IPS-20b (cell line): ENCODE results near the gene NPLOC4.
"Not testable (repeated sequence)": the region's sequence is repeated elsewhere in the genome, so short reads cannot be mapped to it uniquely, and the experiment has no call there.

Experiments used
- H3K27ac ChIP-seq: one replicate; pipeline ENCODE4 v1.5.1; 2013; ENCODE audit warnings: low read length
- H3K27me3 ChIP-seq: 2 replicates; pipeline ENCODE4 v1.6.1; 2013; ENCODE audit warnings: mild to moderate bottlenecking, low read length, inconsistent platforms; ENCODE audit not compliant: insufficient read depth
- H3K36me3 ChIP-seq: 2 replicates; pipeline ENCODE4 v1.6.1; 2013; ENCODE audit warnings: low read depth, mild to moderate bottlenecking, inconsistent platforms, low read length, moderate library complexity; ENCODE audit not compliant: insufficient read depth
- H3K4me1 ChIP-seq: 2 replicates; pipeline ENCODE4 v1.6.1; 2013; ENCODE audit warnings: mild to moderate bottlenecking, control low read depth, inconsistent platforms, low read length, moderate library complexity; ENCODE audit not compliant: insufficient read depth
- H3K4me3 ChIP-seq: 2 replicates; pipeline ENCODE4 v1.5.1; 2013; ENCODE audit warnings: mild to moderate bottlenecking, low read length, inconsistent platforms
- H3K9ac ChIP-seq: 2 replicates; pipeline ENCODE4 v1.6.1; 2013; ENCODE audit warnings: low read depth, mild to moderate bottlenecking, inconsistent platforms, low read length, moderate library complexity
- H3K9me3 ChIP-seq: 2 replicates; pipeline ENCODE4 v1.6.1; 2013; ENCODE audit warnings: mild to moderate bottlenecking, low read depth, low read length, inconsistent platforms; ENCODE audit not compliant: insufficient read depth

The NPLOC4 gene

GRCh38 chr17:81675515-81676221, 38.8 kb upstream of the NPLOC4 start:
- H3K4me3 ChIP-seq, H3K9ac ChIP-seq, H3K27ac ChIP-seq: not testable (repeated sequence)

DNA sequence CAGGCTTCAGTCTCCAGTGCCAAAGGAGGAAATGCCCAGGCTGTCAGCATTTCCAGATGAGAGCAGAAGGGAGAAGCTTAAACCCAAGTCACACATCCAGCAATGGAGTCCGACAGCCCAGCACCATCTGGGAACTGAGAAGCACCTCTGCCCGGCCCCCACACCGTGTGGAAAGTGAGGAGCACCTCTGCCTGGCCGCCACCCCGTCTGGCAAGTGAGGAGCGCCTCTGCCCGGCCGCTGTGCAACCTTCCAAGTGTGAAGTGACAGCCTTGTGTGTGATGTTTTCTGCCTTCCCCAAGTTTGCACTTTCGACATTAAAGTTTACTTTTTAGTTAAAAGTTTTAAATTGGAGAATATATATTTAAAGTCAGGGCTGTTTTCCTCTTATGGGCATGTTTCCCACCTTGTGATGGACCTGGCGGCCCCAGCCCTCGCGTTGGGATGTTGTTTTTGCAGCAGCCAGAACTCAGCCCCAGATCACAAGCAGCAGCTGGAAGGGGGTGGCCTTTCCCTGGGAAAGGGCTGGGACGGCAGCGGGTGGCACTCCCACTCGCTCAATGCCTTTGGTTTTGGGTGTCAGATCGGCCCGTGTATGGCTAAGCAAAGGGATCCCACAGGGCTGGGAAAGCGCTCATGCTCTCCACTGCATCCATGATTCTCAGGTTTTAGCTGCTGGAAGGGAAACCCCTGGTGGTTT, 36.8 kb upstream of the NPLOC4 start:
- H3K4me3 ChIP-seq = no peak overlapping the region
- H3K4me1 ChIP-seq = no peaks in the 10 kb centered on the region
- no peak overlapping the region for H3K27ac ChIP-seq
- H3K9me3 ChIP-seq = no peaks in the 10 kb centered on the region
- H3K27me3 ChIP-seq = no peaks in the 10 kb centered on the region
- H3K36me3 ChIP-seq = peaks cover 64% of the 10 kb centered on the region
- H3K9ac ChIP-seq = no peak overlapping the region

More at GRCh38 chr17:81675515-81676221, 38.8 kb upstream of the NPLOC4 start:
- not testable (repeated sequence) for H3K27me3 ChIP-seq, H3K4me1 ChIP-seq, H3K9me3 ChIP-seq
- H3K36me3 ChIP-seq = peaks cover 44% of the 10 kb centered on the region

DNA sequence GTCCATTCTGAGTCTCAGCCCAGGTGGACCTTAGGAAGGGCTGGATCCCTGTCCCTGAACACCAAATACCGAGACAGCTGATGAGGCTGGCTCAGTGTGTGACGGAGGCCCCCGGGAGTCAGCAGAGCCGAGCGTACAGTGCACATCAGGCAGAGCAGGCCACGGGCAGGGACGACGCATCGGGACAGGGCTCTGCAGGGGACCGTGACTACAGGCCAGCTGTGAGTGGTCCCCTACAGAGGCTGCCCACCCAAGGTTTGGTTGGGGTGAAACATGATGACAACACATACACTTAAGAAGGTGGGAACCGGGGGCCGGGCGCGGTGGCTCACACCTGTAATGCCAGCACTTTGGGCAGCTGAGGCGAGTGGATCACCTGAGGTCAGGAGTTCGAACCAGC, 36.0 kb upstream of the NPLOC4 start:
- Histone ChIP-seq H3K36me3 (peaks cover 71% of the 10 kb centered on the region), H3K4me1 (no peaks in the 10 kb centered on the region)

GRCh38 chr17:81672504-81672903, 35.6 kb upstream of the NPLOC4 start:
- no peak overlapping the region for H3K4me3 ChIP-seq
- peaks cover 72% of the 10 kb centered on the region for H3K36me3 ChIP-seq
- no peaks in the 10 kb centered on the region for H3K27me3 ChIP-seq
- H3K4me1 ChIP-seq = no peaks in the 10 kb centered on the region
- no peaks in the 10 kb centered on the region for H3K9me3 ChIP-seq
- no peak overlapping the region for H3K27ac ChIP-seq
- H3K9ac ChIP-seq = no peak overlapping the region

More for the DNA sequence above, 36.0 kb upstream of the NPLOC4 start:
- H3K27me3 ChIP-seq = no peaks in the 10 kb centered on the region
- no peak overlapping the region for H3K4me3 ChIP-seq
- H3K9me3 ChIP-seq = no peaks in the 10 kb centered on the region
- H3K9ac ChIP-seq = no peak overlapping the region
- no peak overlapping the region for H3K27ac ChIP-seq

GRCh38 chr17:81667754-81668153, 30.8 kb upstream of the NPLOC4 start:
- H3K27me3 ChIP-seq = no peaks in the 10 kb centered on the region
- no peak overlapping the region for H3K27ac ChIP-seq
- H3K4me1 ChIP-seq = no peaks in the 10 kb centered on the region
- peak overlapping the region; percentile 96 for H3K4me3 ChIP-seq
- H3K9me3 ChIP-seq = no peaks in the 10 kb centered on the region
- H3K9ac ChIP-seq = no peak overlapping the region
- H3K36me3 ChIP-seq = peaks cover 53% of the 10 kb centered on the region

GRCh38 chr17:81666342-81667191, 29.7 kb upstream of the NPLOC4 start, which contains the start of the genes CCDC137 and OXLD1:
TSS of gene CCDC137 (plus strand) at chr17:81666737. CDS start at chr17:81666767, 30 bp downstream.
TSS of gene OXLD1 (minus strand) at chr17:81666605. CDS start at chr17:81666577, 28 bp downstream.
- Histone ChIP-seq H3K9ac (peak within 1 kb of the TSS; percentile 93), H3K36me3 (peaks cover 41% of the 10 kb centered on the region), H3K4me3 (peak within 1 kb of the TSS; percentile 96), H3K27ac (peak within 1 kb of the TSS; percentile 88), H3K27me3 (no peaks in the 10 kb centered on the region), H3K4me1 (no peaks in the 10 kb centered on the region), H3K9me3 (no peaks in the 10 kb centered on the region)

DNA sequence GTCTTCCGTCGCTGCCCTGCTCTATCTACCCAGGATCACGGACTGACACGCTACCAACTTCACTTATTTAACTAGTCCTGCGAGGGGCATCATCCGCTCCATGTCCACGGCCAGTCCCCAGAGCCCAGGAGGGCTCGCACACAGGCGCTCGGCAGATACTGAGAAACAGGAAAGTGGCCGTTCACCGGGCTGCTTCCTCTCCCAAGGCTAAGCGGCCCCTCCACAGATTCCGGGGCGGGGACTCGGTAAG, 29.1 kb upstream of the NPLOC4 start:
- H3K9me3 ChIP-seq = no peaks in the 10 kb centered on the region
- H3K27ac ChIP-seq = peak overlapping the region; percentile 30
- peak overlapping the region; percentile 93 for H3K9ac ChIP-seq
- H3K36me3 ChIP-seq = peaks cover 36% of the 10 kb centered on the region
- no peaks in the 10 kb centered on the region for H3K27me3 ChIP-seq
- H3K4me3 ChIP-seq = peak overlapping the region; percentile 96
- no peaks in the 10 kb centered on the region for H3K4me1 ChIP-seq

GRCh38 chr17:81665205-81666091, 28.5 kb upstream of the NPLOC4 start:
- Histone ChIP-seq H3K4me3 (peak overlapping the region; percentile 96), H3K4me1 (no peaks in the 10 kb centered on the region), H3K27me3 (no peaks in the 10 kb centered on the region), H3K36me3 (peaks cover 30% of the 10 kb centered on the region), H3K27ac (peak overlapping the region; percentile 30), H3K9me3 (no peaks in the 10 kb centered on the region), H3K9ac (peak overlapping the region; percentile 93)

GRCh38 chr17:81664051-81664470, 27.1 kb upstream of the NPLOC4 start:
- Histone ChIP-seq H3K27ac (no peak overlapping the region), H3K4me1 (no peaks in the 10 kb centered on the region), H3K9me3 (no peaks in the 10 kb centered on the region), H3K4me3 (no peak overlapping the region), H3K36me3 (peaks cover 16% of the 10 kb centered on the region), H3K27me3 (no peaks in the 10 kb centered on the region), H3K9ac (no peak overlapping the region)

DNA sequence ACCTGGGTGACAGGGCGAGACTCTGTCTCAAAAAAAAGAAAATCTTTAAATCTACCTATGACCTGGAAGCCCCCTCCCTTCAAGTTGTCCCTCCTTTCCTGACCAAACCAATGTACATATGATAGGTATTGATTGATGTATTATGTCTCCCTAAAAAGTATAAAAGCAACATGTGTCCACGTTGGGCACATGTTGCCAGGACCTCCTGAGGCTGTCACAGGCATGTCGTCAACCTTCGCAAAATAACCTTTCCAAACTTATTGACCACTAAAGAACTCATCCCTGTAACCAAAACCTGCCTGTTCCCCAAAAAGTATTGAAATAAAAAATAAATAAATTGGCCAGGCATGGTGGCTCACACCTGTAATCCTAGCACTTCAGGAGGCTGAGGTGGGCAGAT, 25.1 kb upstream of the NPLOC4 start:
- no peaks in the 10 kb centered on the region for H3K9me3 ChIP-seq
- H3K27me3 ChIP-seq = no peaks in the 10 kb centered on the region

DNA sequence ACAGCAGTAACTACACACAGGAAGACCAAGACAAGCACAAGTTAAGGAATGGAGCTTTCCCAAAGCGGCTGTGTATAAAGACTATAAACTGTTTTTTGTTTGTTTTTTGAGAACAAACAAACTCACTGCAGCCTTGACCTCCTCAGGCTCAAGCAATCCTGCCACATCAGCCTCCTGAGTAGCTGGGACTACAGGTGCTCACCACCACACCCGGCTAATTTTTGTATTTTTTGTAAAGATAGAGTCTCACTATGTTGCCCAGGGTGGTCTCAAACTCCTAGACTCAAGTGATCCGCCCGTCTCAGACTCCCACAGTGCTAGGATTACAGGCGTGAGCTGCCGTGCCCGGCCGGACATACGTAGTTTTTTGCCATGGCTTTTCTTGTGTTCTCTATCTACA, 23.5 kb upstream of the NPLOC4 start:
- H3K36me3 ChIP-seq = peaks cover 5% of the 10 kb centered on the region; the same call in 1 of the 2 replicates
- H3K27ac ChIP-seq = no peak overlapping the region
- no peak overlapping the region for H3K4me3 ChIP-seq
- no peaks in the 10 kb centered on the region for H3K4me1 ChIP-seq
- no peaks in the 10 kb centered on the region for H3K27me3 ChIP-seq
- no peaks in the 10 kb centered on the region for H3K9me3 ChIP-seq
- no peak overlapping the region for H3K9ac ChIP-seq

More for the DNA sequence above, 25.1 kb upstream of the NPLOC4 start:
- H3K4me1 ChIP-seq = no peaks in the 10 kb centered on the region
- H3K27ac ChIP-seq = no peak overlapping the region
- H3K36me3 ChIP-seq = peaks cover 5% of the 10 kb centered on the region; the same call in 1 of the 2 replicates
- no peak overlapping the region for H3K9ac ChIP-seq
- H3K4me3 ChIP-seq = no peak overlapping the region
